ENCODE data around the gene MRPL55.

- TF ChIP-seq CTCF (IDR thresholded peaks at IDR 0.05; ENCODE audit: insufficient read depth, low read length) (no peak), POLR2AphosphoS5 (IDR thresholded peaks at IDR 0.05; ENCODE audit: low read depth) (no peak)
These were observed 392 bp downstream of the MRPL55 start for GRCh38 chr1:228108742-228109072.
